HG02981 (cell line): ENCODE measurements around the gene CAP2.

ENCODE experiments used
- ATAC-seq: cut with Tn5 transposase; IDR thresholded peaks from one replicate; pipeline ENCODE4 v1.9.1; 2021; ENCODE audit warnings: mild to moderate bottlenecking, moderate library complexity; ENCODE audit not compliant: unreplicated experiment

The CAP2 gene, protein sequence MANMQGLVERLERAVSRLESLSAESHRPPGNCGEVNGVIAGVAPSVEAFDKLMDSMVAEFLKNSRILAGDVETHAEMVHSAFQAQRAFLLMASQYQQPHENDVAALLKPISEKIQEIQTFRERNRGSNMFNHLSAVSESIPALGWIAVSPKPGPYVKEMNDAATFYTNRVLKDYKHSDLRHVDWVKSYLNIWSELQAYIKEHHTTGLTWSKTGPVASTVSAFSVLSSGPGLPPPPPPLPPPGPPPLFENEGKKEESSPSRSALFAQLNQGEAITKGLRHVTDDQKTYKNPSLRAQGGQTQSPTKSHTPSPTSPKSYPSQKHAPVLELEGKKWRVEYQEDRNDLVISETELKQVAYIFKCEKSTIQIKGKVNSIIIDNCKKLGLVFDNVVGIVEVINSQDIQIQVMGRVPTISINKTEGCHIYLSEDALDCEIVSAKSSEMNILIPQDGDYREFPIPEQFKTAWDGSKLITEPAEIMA

DNA sequence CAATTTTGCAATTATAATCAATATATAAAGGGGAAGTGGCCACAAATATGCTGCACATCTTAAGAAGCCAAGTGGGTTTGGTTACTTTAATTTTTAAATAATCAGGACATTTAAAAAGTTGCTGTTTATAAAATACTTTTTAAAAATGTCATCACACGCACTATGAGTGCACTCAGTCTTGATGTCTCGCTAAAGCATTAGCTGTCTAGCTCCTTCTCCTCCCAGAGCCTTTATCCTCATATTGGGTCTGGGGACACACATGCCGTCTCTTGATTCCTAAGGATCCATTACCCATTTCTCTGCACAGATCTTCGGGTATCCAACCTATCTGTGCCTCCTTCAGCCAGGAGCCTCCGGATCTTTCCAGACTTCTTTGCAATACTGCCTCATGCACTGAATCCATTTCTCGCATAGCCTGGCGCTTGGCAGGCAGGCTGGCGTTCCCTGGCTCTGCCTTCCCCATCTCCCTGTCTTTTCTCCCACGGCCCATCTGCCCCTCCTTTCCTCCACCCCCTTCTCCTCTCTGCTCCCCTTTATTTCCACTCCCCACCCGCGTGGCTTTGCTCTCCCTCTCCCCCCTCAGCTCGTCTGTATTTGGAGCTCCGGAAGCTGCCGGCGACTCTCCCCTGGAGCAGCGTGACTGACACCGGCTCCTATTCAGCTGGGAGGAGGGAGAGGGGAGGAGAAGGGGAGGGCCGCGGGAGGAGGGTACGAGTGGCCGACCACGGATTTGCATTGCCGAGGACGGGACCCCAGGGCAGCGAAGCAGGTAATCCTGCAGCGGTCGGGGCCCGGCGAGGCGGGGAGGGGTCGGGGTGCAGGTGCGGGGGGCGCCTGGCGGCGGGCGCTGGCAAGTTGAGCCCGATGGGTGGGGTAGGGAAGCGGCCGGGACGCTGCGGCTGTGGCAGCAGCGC, at the start of gene CAP2:
CAP2 (plus strand) TSS at position 618 of the 914 bp plus-strand sequence. CDS start 27,961 bp downstream, outside the sequence.
- ATAC-seq = no peak

DNA sequence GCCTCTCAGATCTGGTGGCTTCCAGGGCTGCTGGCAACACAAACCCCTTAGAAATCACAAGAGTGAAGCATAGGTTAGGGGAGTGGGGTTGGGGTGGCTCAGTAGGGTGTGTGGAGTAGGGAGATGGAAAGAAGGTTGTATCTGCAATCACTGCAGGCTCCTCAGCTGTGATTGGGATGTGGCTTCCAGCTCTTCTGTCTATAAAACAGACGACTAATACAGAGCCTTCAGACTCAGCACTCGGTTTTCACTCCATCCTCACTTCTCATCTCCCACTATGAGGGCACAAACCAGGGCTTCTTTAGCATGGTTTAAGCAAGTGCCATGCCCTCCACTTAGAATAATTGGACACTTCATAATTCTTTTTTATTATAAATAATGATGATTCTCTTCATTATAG, 46.4 kb upstream of the CAP2 start:
- ATAC-seq = no peak

DNA sequence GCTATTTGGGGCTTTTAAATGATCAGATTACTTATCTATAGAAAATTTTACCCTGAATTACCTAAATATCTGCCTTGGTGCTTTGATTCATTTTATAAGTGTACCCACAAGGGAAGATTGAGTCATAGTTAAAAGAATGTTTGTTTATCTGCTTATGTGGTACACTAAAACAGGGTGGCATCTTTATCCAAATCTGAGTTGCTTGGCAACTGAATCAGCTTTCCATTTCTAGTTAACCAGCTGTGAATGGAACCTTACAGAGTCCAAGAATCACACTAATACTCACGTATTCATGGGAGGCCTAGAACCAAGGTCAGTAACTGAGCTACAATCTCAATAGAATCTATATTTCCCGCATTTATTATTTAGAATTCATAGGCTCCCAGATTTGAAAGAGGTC, 44.0 kb upstream of the CAP2 start:
- ATAC-seq = no peak

DNA sequence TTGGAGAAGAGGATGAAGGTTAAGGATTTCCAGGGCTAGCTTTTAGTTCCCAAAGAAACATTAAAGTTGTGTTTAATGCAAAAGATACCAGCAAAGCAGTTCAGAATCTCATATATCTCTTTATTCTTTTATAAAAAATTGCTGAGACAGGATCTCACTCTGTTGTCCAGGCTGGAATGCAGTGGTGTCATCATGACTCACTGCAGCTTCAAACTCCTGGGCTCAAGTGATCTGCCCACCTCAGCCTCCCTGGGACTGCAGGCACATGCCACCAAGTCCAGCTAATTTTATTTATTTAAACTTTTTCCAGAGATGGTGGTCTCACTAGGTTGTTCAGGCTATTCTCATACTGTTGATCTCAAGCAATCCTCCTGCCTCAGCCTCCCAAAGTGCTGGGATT, 41.1 kb upstream of the CAP2 start:
- ATAC-seq = no peak

DNA sequence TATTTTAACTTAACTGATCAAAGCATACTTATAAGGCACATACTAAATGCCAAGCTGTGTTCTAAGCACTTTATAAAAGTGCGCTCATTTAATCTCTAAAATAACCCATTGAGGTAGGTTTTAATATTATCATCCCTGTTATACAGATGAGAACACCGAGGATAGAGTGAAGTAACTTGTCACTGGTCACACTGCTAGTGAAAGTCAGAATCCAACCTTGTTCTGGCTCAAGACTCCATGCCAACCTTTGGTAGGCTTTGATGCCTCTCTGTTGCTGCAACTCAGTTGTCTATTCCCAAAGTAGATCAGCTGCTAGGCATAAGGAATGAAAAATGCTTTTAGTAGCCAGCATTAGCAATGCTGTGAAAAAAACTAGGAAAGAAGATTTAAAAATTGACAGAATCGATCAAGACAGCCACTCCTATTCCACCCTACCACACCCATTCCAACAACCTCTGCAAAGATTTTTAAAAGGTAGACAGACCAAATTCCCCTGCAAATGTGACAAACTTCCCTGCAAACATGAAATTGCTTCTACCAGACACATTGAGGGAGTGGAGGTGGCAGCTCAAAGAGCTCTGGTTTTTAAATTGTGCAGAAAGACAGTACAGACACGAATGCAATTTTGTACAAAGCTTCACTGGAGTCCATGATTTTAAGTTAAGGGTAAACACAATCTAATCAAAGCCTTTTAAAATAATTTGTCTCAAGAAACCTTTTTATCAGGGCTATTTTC, 39.8 kb upstream of the CAP2 start:
- ATAC-seq = no peak

DNA sequence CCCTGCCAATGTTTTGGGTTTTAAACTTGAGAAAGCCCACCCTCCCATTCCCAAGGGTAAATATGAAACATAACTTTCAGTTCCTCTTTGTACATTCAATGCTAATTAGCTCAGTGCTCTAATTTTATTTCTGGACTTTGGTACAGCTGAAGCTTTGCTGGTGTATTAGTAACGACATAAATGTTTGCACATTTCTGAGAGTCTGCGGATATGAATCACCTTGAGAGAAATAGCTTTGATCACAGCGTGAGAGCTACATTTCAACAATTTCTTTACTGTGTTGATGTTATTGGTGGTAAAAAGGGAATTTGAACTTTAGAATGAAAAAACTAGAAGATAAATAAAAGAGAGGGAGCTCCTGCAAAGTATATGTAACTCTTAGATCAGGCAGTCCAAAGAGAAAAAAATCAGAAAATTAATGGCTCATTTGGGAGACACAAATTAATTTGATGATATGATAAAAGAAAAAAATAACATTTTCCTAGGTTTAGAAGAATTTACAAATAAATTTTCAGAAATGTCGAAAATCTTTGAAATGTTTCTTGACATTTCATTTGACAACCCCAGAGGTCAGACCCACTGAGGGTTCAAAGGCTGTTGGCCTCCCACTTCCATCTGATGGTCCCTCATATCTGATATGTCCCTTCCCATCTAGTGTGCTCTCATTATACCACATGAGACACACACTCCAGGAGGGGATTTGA, 38.5 kb upstream of the CAP2 start:
- ATAC-seq = no peak

DNA sequence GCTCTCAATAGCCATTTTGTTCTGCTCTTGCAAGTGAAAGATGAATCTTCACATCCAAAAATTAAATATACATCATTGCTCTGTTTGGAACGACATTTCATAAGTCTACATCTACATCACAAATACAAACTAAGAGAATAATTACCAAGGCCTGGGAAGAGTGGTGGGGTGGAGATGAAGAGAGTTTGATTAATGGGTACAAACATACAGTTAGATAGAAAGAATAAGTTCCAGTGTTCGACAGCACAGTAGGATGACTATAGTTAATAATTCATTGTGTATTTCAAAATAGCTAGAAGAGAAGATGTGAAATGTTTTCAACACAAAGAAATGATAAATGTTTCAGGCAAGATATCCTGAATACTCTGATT, 38.0 kb upstream of the CAP2 start:
- ATAC-seq = no peak

DNA sequence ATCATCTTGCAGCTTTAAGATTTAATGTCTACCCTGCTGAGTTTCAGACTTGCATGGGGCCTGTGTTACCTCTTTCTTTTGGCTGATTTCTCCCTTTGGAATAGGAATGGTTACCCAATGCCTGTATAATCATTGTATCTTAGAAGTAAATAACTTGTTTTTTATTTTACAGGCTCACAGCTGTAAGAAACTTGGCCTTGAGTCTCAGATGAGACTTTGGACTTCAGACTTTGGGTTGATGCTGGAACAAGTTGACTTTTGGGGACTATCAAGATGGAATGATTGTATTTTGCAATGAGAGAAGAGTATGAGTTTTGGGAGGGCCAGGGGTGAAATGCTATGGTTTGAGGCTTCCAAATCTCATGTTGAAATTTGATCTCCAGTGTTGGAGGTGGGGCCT, 34.9 kb upstream of the CAP2 start:
- no peak for ATAC-seq

DNA sequence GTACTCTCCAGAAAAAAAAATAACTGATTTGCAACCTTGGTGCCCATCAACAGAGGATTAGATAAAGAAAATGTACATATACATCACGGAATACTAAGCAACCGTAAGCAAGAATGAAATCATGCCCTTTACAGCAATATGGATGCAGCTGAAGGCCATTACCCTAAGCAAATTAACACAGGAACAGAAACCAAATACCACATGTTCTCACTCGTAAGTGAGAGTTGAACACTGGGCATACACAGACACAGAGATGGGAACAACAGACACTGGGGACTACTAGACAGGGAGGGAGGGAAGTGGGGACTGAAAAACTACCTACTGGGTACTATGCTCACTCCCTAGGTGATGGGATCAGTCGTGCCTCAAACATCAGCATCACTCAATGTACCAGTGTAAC, 32.8 kb upstream of the CAP2 start:
- no peak for ATAC-seq

DNA sequence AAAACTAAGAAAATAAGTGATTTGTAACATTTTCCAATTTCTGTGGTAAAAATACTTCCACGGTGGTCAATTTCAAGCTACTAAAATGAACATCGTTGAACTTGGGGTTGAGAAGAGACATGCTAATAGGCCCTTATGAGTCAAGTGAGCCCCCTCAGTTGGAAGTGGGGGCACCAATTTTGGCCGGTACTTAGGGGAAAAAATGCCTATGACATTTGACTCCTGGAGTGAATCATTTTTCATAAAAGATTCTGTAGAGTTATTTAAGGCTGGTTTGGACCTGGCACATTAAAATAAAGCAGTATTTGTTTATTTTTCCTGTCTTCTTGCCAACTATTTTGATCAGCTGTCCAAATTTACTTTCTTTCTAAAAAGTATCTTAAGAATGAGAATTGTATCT, 32.4 kb upstream of the CAP2 start:
- ATAC-seq = no peak

DNA sequence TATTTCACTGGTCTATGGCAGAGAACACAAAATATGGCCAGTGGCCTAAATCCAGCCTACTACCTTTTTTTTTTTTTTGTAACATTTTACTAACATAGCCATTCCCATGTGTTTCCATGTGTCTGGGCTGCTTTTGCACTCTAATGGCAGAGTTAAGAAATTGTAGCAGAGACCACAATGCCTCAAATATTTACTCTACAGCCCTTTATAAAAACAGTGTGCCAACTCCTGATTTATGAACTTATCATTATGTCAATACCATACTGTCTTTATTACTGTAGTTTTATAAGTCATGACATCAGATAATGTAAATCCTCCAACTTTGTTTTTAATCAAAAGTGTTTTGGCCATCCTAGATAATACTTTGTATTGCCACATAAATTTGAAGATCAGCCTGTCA, 27.4 kb upstream of the CAP2 start:
- ATAC-seq = no peak

DNA sequence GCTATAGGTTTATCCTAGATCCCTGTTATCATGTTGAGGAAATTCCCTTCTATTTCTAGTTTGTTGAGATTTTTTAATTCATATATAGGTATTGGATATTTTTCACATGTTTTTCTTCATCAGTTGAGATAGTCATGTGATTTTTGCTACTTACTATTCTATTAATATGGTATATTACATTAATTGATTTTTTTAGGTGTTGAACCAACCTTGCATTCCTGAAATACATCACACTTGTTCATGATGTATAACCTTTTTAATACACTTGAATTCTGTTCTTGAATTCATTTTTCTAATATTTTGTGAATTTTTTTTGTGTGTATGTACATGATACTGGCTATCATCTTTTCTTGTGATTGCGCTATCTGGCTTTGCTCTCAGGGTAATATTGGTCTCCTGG, 25.5 kb upstream of the CAP2 start:
- no peak for ATAC-seq

DNA sequence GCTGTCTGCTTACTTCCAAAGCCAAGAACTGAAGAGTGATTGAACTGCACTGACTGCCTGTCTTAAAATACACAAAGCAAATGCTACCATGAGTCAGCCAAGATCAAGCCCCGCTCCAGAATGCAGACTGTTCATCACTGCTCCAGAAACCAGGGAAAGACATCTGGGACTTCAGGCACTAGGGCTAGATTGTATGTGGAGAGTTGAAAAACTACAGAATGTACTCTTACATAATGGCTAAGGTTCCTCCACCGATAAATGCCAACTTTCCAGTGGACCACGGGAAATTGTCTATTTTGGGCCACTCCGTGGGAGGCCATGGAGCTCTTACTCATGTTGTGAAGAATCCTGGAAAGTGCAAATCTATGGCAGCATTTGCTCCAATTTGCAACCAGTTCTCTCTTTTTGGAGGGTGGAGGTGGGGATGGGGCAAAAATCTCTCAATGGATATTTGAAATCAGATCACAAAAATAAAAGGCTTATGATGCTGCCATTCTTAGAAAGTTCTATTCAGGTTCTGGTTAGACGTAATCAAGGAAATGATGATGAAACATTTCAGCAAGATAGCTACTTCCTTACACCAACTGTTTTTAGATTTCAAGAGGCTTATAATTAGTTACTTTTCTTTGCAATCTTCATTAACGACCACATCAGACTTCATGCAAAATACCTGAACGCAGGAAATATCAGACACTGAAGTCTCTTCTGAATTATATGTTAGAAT, 11.8 kb upstream of the CAP2 start:
- no peak for ATAC-seq

DNA sequence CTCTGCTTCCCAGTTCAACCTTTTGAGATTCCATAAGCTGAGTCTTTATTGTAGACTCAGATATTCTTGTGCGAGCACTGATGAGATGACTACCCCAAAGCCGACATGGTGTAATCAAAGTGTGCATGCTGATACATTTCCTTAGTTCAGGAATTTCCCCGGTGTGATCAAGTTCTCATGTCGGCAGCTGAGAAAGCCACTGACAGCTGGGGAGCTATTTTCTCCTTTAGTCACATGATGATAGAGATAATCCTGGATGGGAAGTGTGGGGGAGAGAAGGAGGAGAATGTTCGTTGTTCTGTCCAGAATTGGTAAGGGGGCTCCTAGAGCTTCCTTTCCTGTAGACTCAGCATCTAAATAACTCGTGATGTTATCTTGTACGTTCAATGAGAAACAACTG, 7.7 kb upstream of the CAP2 start:
- ATAC-seq = no peak

DNA sequence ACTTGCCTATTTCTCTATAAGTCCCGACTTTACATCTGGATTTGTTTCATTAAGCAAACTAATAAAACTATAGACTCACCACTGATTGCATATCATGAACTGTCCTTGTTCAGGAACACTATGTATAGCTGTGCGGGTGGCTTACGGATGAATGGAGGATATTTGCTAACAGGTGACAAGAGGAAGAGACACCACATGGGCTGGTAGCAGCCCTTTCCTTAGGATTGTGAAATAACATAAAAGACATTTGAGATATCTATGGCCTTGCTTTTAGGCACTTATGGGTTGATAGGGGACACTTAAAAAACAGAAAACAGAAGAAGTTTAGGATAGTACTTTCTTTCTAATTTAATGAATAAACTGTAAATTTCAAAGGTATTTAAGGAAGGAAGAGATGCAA, 5.0 kb upstream of the CAP2 start:
- ATAC-seq = no peak

DNA sequence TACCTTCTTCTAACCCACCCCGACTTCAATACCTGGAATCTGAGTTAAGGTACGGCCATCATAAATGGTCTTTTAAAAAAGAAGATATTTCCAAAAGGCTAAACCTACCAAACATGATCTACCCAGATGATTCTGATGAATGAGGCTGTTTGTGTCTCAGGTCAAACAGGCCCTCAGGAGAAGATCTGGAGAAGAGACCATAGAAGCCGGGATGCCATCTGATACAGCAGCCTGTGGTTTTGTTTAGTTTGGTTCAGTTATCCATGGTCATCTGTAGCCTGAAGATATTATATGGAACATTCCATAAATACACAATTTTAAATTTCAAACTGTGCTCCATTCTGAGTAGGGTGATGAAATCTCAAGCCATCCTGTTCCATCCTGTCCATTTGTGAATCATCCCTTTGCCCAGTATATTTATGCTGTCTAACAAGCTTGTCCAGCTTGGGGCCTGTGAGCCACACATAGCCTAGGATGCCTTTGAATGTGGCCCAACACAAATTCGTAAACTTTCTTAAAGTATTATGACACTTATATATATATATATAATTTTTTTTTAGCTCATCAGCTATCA, 4.0 kb upstream of the CAP2 start:
- ATAC-seq = no peak

DNA sequence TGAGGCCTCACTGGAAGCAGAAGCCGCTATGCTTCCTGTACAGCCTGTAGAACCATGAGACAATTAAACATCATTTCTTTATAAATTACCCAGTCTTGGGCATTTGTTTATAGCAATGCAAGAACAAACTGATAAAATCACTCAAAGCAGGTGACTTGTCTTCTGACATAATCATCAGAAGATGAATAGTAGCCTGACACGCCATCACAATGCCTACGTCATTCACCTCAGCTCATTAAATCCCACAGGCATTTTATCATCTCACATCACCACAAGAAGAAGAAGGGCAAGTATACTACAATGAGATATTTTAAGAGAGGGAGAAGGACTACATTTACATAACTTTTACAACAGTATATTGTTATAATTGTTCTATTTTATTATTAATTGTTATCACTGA, 3.1 kb upstream of the CAP2 start:
- ATAC-seq = no peak

DNA sequence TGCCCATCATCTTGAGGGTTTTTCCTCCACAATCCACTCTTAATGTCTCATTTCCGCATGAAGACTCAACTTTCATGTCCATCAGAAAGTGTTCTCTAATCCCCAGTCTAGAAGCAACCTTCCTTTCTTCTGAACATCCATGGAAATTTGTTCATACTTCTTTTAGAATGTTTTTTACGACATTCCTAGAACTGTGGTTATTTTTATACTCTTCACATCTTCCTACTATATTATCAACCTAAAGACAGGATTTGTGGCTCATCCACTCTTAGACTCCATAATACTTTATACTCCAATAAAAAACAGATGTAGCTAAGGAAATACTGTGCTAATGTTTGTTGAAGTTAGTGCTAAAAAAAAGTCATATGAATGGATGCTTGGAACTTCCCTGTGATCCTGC, 1.4 kb upstream of the CAP2 start:
- ATAC-seq = no peak

DNA sequence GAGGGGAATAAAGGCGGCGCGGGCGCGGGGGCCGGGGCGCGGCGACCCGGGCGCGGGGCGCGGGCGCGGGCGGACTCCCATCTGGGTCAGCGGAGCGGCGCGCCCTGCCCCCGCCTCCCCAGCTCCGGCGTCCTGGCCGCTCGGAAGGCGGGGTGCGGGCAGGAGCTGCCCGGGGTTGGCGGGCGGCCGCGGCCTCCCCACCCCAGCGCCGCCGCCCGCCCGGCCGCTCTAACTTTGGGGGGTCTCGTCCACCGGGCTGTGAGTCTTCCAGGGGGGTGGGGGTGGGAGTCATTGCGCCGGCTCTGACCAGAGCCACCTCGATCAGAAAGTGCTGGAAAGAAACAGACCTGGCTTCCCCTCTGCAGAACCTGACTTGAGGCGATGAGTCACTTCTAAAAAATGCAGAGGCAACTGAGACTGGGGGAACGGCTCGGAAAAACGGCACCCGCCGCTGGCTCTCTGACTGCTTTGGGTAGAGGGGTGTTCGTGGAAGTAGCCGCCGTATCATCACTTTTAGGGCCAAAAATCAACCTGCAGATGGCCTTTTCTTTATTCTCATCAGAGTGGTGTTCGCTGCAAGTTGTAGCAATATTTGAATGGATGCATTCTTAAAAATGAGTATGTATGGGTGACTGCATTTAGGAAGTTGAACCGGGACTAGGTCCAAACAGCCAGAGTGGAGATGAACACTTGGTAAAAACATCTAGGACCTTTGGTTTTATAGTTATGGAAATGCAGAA, 667 bp downstream of the CAP2 start:
- no peak for ATAC-seq
